Activated CD8-positive, alpha-beta memory T cell treated with anti-CD3 and anti-CD28 coated beads for 24 hours (primary cell): ENCODE results near the gene AADACL3.
"Not testable (repeated sequence)": the region's sequence is repeated elsewhere in the genome, so short reads cannot be mapped to it uniquely, and the experiment has no call there.

ENCODE experiments used
- DNase-seq: peaks from one replicate; pipeline ENCODE4 v3.0.0-alpha.2; 2020

The AADACL3 gene

DNA sequence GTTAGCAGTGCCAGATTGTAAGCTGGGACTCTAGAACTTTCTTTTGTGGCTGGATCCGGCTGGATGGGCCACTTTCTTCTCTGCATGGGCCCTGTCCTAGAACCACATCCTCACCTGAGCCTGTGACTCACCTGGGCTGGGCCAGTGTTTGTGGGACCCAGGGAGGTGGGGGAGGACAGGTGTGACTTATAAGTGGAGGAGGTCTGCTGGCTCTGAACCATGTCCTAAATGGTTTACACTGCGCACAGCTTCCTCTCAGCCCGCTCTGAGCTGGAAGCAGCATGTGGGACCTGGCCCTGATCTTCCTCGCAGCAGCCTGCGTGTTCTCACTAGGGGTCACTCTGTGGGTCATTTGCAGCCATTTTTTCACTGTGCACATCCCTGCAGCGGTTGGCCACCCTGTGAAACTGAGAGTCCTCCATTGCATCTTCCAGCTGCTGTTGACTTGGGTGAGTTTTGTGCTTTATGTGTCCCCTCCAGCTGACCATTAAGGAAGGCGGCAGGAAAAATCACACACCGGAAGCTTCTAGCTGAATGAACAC lies at the start of gene AADACL3:
Gene AADACL3, plus strand, starts transcription at position 215 of the 542 bp plus-strand sequence. Its CDS starts 67 bp downstream, at position 282.
- no peak for DNase-seq

- DNase-seq, result no peak
Measured at GRCh38 chr1:12666141-12666735, 49.7 kb upstream of the AADACL3 start.

- DNase-seq, result no peak
Measured at GRCh38 chr1:12669529-12670068, 46.3 kb upstream of the AADACL3 start.

DNA sequence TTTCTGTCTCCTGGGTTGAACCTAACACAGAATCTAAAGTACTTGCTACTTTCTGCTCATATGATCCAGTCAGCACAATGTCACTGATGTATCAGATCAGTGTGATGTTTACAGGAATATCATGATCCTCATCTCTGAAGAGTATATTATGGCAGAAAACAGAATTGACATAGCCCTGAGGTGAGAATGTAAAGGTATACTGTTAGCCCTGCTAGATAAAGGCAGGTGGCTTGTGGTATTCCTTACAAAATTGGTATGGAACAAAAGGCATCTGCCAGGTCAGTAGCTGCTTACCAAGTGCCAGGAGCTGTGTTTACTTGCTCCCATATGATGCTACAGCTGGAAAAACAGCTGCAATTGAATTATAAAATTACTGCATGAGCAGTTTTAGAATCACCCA lies 41.6 kb upstream of the AADACL3 start:
- DNase-seq, result no peak

GRCh38 chr1:12676122-12676521 lies 39.8 kb upstream of the AADACL3 start:
- DNase-seq, result not testable (repeated sequence)

GRCh38 chr1:12677565-12677964 lies 38.3 kb upstream of the AADACL3 start:
- no peak for DNase-seq

DNA sequence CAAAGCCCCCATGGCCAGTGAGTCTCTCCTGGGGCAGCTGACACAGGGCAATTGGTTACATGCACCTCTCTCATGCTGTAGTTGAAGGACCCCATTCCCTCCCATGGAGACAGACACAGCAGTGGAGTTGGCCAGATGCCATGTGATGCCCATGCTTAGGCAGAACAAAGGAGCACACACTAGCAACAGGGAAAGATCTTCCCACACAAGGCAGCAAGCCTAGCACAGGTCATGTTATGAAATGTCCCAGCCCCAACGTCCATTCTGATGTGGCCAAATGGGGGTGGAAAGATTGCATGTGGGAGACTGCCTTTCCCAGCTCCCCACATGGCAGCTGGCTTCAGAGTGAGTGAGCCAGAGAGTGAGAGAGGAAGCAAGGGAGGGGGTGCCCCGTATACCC lies 37.6 kb upstream of the AADACL3 start:
- no peak for DNase-seq

DNA sequence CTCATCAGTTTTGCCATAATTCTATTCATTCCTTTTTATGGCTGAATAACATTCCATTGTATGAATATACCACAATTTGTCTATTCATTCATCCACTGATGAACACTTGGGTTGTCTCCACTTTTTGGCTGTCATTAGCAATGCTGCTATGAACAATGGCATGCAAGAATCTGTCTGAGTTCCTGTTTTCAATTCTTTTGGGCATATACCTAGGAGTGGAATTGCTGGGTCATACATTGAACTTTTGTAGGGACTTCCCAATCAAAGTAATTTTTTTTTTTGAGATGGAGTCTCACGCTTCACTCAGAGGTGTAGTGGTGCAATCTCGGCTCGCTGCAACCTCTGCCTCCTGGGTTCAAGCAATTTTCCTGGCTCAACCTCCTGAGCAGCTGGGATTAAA lies 37.1 kb upstream of the AADACL3 start:
- no peak for DNase-seq

GRCh38 chr1:12690156-12690555 lies 25.8 kb upstream of the AADACL3 start:
- DNase-seq, result no peak

- DNase-seq, result no peak
Measured at GRCh38 chr1:12692967-12693782, 22.7 kb upstream of the AADACL3 start.

GRCh38 chr1:12696658-12697057 lies 19.3 kb upstream of the AADACL3 start:
- DNase-seq, result no peak

DNA sequence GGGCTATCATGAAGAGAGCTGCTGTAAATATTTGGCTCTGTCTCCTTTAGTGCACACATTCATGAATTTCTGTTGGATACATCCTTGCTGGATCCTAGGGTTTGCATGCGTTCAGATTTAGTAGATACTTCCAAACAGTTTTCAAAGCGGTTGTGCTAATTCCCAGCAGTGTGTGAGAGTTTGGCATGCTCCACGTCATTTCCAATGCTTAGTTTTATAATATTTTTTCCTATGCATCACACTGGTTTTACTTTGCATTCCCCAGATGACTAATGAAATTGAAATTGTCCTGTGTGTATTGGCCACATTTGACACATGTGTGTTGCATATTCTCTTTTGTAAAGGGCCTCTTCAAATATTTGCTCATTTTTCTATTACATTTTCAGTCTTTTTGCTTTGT lies 18.5 kb upstream of the AADACL3 start:
- DNase-seq, result no peak

- DNase-seq, result no peak
Measured at GRCh38 chr1:12703821-12704451, 12.0 kb upstream of the AADACL3 start.

DNA sequence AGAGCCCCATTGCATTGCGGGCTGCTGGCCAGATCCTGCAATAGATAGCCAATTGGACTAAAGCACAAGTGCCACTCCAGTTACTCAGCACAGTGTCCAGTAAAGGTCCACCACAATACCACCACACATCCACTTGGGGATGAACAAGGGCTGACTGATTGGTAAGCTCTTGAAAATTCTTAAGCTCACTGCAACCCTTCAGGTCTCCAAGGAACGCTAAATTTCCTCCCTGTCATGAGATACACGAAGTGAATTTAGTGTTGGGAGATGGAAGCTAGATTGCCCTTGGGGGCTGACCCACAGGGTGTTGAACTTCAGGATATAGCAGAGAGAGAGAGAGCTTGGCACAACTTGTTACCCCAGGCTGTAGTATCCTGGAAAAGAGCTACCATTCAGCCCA lies 9.8 kb upstream of the AADACL3 start:
- DNase-seq, result no peak

DNA sequence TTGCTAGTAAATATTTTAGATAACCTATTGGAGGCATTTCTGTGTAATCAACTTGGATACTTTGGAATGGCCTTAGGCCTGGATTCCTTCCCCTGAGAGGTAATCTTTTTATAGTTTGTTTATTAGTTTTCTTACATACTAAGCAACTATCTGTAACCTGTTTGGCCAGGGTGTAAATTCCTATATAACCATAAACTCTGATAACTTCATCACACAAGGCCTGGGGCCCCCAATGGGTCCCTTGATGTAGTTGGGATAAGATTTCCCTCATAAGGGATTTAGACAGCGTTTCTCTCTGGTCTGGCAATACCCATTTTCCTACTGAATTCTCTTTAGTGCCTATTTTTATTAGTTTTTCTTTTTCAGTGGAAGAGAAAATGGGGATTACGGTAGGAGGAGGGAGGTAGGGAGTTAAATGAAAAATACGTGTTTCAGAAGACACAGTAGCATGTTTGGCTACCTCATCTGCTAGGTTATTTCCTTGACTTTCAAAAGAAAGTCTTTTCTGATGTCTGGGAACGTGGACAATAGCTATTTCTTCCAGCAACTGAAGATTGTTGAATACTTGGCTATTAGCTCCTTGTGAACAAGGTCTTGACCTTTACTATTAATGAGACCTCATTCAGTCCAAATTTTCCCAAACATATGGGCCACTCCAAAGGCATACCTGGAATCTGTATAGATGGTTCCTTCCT lies 7.4 kb upstream of the AADACL3 start:
- no peak for DNase-seq

GRCh38 chr1:12709091-12709491 lies 6.8 kb upstream of the AADACL3 start:
- DNase-seq, result no peak

- no peak for DNase-seq
Measured at GRCh38 chr1:12709696-12710095, 6.2 kb upstream of the AADACL3 start.

DNA sequence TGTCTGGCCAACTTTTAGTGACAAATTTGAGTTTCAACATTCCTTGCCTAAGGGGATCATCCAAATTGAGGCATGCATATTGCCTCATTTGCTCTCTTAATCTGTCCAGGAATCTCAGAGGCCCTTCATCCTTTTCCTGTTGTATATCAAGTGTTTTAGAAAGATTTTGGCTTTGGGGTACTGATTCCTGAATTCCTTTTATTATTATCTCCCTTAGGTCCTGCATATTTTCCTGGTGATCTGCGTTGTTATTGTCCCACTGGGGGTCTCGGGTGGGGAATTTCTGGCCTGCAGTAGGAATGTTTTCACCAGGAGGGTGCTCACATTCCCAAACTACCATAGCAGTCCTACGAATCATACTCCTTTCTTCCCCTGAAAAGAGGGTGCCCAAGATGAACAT lies 4.4 kb upstream of the AADACL3 start:
- DNase-seq, result no peak

DNA sequence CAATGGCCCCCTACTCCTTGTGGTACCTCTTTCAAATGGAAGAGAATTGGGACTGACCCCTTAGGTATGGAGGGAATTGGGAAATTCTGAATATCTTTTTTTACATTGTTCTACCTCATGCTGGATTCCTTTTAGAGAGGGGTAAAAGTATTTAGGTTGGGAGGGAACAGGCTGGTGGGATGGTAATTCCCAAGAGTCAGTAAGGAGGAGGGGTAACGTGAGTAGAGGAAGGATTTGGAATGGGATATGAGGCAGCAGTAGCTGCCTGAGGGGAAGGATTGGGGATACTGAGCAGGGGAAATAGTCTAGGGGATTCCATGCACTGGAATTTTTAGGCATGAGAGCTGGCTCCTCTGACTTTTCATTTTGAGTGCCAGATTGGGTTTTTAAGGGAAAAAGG lies 3.8 kb upstream of the AADACL3 start:
- no peak for DNase-seq

DNA sequence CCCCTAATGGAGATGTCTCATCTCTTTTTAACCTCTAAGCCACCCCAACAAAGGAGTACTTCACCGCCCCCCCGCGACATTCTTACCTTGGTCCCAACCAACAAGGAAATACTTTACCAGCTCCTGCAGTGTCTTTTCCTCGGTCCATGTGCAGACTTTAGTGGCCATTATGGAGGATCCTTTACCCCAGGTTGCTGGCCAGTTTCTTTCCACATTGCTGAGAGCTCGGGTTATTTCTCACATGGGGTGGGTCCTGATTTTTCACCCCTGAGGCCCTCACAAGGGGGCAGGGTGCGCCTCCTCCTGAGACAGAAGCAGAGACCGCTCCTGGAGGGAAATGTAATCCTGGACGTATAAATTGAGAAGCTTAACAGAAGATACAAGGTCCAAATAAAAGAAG lies 3.0 kb upstream of the AADACL3 start:
- no peak for DNase-seq

DNA sequence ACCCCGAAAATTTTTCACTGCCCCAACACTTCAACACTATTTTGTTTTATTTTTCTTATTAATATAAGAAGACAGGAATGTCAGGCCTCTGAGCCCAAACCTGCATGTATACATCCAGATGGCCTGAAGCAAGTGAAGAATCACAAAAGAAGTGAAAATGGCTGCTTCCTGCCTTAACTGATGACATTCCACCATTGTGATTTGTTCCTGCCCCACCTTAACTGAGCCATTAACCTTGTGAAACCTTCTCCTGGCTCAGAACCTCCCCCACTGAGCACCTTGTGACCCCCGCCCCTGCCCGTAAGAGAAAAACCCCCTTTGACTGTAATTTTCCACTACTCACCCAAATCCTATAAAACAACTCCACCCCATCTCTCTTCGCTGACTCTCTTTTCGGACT lies 2.3 kb upstream of the AADACL3 start:
- DNase-seq, result not testable (repeated sequence)

- DNase-seq, result no peak
Measured at GRCh38 chr1:12714710-12715475, 1.0 kb upstream of the AADACL3 start.
